HG03108 (cell line): ENCODE data around the gene CPED1.
"Not testable (repeated sequence)": the region's sequence is repeated elsewhere in the genome, so short reads cannot be mapped to it uniquely, and the experiment has no call there.

ENCODE experiments used
- ATAC-seq: cut with Tn5 transposase; IDR thresholded peaks from one replicate; pipeline ENCODE4 v1.9.1; 2021; ENCODE audit warnings: moderate library complexity; ENCODE audit not compliant: unreplicated experiment

Gene CPED1

DNA sequence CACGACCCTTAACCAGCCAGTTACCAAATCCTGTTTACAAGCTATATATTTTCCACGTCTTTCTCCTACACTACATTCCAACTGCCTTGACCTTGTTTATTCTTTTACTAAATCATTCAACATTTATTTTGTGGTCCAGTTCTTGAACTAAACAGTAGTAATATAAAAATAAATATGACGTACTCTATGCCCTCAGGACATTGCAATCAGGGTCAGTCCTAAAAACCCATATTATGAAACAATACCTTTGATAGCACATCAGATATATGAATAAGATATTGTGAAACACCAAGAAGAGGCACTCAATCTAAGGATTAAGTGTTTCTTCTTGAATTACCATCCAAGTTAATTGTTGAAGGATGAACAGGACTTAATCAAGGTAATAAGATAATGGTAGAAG lies 287.8 kb downstream of the CPED1 start:
- no peak for ATAC-seq

DNA sequence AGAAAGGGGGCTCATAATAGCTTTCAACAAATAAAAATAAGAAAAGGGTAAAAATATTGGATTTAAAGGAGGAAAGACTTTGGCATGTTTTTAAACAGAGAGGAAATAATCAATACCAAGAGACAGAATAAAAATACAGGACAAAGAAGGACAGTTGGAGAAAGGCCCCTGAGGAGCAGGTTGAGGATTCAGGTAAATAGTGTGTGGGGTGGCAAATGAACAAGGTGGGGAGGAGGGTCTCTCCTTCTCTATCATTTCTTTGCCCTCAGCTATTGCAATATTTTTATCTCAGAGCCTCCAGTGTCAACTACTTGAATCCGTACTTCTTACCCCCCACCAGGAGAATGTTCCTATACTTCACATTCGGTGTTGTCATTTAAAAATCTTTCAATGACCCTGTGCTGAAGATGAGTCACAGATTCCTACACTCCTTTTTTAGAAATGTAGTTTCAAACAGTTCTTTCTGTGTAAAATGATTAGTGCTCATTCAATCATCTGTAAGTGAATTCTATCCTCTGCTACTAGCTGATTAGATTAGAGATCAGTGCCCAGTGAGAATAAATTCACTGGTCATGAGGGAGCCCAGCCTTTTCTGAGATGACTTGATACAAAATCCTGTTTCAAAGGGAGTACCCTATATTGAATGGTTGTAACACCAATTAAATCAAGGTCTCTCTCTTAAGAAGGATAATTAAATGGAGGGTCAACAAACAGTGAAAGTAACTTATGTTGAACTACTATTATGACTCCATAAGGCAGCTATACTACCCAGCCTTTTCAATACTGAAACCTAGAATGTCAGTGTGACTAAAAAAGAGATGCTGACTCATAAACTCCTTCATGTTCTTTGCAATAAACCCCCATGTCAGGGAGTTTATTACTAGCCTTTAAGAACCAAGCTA lies 289.9 kb downstream of the CPED1 start:
- peak; percentile 100 for ATAC-seq

DNA sequence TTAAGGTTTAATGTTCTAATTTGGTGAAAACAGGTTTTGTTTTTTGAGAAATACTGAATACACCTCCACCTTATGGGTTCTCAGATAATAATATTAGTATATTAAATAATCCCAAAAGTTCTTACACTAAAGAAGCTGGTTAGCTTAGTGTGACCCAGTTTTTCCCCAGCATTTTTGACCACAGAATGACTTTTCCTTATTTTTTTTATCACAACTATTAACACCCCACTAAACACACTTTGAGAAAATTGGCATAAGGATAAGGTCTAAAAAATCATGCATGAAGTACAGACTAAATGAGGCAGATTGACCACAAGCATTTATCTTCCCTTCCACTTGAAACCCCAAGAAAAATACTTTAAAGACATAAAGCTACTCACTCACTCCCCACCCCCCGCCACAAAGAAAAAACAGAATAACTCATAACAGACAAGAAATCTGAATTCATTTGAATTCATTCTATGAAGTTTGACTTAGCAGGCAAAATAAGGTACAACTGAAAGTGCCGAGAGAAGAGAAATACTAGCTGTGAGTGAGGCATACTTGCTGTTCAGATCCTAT lies 290.6 kb downstream of the CPED1 start:
- ATAC-seq: no peak

DNA sequence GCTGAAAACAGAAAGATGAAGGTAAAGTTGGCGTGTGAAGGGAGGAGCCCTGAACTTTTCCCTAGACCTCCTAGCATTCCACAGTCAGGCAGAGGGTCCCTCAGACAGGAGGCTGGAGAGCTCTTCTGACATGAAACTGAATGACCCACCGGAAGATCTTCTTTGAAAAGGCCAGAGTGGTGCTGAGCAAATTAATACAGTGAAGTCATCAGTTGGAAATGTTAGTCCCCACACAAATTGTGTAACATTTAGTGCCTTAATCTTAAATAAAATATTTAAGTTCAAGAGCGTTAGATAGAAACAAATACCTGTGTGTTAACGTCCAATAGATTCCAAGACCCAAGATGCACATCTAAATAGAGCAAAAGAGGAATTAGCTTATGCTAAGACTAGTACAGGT lies 291.3 kb downstream of the CPED1 start:
- no peak for ATAC-seq

DNA sequence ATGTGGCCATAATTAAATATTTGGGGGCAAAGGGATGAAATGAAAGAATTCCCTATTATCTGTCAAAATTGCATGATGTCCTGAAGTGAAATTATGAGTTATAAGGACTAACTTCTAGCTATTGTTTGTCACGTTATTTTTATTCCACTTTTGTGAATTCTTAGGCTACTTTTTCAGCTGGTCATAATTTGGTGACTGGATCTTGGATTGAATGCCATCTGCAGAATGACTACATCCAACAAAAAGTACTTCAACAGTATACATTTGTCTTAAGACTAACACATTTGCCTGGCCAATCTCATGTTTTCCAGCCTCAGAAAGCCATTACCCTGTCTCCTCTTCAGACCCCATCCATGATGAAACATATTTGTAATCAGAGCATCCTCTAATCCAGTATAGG lies 292.1 kb downstream of the CPED1 start:
- ATAC-seq: no peak

DNA sequence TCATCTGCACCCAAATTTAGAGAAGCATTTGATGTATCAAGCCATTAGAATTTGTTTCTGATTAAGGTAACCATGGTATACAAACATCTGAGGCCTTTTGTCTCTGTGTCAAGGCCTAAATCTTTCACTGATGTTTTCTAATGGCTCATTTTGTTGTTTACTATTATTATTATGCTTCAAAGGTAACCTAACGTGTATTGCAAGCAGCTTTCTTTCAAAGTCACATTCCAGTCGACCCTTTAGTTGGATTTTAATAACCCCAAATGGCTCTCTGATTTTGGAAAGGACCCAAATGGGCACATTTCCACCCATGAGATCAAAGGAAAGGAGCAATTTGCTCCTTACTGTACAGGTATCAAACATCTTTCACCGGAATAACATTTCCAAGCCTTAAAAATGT lies 293.6 kb downstream of the CPED1 start:
- no peak for ATAC-seq

DNA sequence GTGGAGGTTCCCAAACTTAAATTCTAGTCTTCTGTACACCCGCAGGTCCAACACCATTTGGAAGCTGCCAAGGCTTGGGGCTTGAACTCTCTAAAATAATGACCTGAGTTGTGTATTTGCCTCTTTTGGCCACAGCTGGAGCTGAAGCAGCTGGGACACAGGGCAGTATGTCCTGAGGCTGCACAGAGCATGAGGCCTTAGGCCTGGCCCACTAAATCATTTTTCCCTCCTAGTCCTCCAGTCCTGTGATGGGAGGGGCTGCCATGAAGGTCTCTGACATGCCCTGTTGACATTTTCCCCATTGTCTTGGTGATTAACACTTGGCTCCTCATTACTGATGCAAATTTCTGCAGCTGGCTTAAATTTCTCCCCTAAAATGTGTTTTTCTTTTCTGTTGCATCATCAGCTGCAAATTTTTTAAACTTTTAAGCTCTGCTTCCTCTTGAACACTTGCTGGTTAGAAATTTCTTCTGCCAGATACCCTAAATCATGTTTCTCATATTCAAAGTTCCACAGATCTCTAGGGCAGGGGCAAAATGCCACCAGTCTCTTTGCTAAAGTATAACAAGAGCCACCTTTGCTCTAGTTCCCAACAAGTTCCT lies 296.7 kb downstream of the CPED1 start:
- no peak for ATAC-seq

DNA sequence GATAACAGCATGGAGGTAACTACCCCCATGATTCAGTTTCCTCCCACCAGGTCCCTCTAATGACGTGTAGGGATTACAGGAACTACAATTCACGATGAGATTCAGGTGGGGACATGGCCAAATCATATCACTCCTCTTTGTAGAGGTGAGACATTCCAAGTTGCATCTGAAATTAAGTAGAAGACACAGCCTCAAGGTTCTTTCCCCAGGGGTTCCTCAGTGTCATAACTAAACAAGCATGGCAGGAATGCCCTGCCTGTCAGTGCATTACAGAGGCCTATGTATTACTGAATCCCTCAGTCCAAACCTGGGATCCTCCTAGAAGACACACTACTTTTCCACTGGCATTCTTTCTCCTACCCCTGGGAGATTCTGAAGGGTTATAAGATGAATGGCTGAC lies 297.7 kb downstream of the CPED1 start:
- ATAC-seq: no peak

DNA sequence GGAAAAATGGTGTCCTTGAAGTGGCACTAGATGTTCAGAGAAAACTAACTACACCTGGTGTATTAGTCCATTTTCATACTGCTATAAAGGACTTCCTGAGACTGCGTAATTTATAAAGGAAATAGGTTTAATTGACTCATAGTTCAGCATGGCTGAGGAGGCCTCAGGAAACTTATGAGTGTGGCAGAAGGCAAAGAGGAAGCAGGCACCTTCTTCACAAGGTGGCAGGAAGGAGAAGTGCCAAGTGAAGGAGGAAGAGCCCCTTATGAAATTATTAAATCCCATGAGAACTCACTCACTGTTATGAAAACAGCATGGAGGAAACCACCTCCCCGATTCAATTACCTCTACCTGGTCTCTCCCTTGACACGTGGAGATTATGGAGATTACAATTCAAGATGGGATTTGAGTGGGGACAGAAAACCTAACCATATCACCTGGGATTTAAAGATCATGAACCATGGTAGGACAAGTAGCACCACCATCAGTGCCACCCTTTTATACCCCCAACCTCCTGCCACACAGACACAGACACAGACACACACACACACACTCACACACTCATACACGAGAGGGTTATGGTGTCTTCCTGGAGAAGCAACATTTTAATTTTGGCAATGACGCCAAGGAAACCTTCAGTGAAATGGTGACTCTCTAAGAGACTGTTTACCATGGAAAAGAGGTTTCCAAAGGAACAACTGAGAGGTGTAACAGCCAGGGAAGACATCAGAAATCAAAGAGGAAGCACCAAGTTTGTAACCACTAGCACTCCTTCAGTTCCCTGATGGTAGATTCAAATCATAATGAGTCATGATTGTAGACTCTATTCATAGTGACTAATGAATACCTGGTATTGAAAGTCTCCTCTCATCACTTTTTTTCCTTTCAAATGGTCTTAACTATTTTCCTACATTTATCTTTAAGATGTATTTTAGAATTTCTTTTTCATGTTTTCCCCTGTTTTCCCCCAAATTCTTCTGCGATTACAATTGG lies 298.5 kb downstream of the CPED1 start:
- ATAC-seq: no peak

DNA sequence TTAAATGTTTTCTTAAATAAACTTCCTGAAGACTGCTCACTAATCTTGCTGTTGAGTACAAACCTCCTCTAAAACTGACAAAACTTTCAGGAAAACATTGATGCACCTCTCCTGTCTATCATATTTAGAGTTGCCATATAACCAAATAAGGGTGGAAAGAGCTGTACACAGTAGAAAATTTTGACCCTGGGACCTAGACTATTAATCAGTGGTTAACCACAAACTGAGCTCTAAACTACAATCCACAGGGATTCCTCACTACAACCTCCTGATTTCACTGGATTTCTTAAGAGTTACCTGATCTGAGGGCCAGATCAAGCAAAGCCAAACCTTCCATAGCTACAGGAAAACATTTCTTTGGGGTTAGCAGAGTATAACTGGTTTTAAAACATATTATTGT lies 300.4 kb downstream of the CPED1 start:
- ATAC-seq: no peak

DNA sequence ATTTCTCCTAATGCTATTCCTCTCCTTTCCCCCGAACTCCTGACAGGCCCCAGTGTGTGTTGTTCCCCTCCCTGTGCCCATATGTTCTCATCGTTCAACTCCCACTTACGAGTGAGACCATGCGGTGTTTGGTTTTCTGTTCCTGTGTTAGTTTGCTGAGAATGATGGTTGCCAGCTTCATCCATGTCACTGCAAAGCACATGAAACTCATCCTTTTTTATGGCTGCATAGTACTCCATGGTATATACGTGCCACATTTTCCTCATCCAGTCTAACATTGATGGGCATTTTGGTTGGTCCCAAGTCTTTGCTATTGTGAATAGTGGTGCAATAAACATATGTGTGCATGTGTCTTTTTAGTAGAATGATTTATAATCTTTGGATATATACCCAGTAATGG lies 301.4 kb downstream of the CPED1 start:
- ATAC-seq: not testable (repeated sequence)

DNA sequence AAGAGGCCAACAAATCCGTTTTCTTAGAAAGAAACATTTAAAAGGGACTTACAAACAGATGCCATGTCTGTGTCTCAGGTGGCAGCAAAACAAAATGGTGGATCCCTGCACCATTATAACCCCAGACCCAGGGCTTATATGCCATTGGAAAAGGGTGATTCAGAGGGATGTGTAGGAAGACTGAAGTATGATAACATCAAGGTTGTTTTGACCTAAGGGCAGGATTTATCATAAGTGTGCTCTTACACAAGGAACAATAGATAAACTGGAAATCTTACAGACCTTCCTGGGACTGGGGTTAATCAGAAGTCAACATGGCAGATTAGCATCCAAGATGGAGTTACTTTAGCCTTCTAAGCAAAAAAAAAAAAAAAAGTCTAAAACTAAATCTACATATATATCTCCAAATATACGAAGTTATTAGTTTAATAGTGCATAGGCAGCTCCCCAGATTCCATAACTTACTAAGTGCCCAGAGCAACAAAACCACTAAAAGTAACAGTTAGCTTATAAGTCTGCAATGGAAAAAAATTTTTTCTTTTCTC lies 306.0 kb downstream of the CPED1 start:
- ATAC-seq: no peak

DNA sequence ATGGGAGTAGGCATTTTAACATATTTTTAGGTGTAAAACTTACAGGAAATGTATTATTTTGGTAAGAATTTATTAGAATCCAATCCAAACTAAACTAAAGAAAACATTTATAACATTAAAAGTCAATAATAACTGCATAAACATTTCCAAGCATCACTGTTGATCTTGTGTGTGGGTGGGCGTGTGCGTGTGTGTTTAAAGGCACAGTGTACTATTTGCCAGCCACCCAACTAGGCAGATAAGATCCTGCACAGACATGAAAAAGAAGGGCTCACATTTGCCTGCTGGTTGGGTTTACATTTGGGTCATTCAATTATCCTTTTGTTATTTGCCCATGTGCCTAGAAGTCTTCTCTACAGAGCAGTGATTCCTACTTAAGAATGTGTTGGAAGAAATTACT lies 309.3 kb downstream of the CPED1 start:
- no peak for ATAC-seq

DNA sequence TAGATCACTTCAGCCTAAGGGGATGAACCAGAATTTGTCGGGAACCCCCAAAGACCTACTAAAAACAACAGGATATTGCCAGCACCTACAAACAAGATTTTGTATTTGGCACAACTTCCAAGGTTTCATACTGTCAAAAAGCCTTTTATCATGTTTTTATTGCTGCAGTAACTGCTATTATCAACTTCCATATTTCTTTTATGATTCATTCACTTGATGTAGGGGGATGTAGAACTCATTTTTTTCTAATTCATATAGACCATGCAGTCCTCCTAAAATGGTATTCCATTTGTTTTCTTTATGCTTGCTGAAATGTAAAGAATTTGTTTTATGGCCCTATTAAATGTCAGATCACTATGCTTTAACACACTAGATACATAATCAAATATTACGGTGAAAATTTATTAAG lies 310.3 kb downstream of the CPED1 start:
- ATAC-seq: no peak

DNA sequence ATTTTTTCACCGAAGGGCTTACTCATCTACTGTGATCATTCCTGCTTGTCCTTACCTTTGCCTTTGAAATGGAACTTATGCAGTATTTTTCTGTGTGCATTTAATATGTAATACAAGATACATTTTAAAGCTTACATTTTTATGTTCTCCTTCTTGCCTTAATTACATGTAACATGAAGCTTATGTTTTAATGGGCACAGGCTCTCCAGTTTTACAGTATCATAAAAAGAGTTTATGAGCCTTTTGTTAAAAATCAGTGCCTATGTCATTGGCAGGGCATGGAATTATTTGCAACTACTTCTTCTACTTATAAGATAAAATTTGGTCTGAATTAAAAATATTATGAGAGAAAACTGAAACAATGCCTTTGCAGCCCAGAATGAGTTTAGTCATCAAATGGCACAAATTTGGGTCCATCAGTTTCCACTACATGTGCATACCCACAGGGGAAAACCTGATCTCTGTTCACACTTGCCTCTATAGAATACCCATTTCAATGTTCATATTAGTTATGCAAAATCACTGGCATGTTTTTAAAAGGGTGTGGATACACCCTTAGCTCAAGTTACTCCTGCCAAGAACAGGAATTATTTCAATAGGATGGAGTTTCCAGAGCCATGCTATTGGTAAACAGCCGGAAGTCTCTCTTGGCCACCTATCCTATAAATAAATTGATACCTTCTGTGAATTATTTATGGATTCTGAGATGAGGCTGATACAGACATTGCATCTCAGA lies 312.3 kb downstream of the CPED1 start:
- ATAC-seq: no peak

DNA sequence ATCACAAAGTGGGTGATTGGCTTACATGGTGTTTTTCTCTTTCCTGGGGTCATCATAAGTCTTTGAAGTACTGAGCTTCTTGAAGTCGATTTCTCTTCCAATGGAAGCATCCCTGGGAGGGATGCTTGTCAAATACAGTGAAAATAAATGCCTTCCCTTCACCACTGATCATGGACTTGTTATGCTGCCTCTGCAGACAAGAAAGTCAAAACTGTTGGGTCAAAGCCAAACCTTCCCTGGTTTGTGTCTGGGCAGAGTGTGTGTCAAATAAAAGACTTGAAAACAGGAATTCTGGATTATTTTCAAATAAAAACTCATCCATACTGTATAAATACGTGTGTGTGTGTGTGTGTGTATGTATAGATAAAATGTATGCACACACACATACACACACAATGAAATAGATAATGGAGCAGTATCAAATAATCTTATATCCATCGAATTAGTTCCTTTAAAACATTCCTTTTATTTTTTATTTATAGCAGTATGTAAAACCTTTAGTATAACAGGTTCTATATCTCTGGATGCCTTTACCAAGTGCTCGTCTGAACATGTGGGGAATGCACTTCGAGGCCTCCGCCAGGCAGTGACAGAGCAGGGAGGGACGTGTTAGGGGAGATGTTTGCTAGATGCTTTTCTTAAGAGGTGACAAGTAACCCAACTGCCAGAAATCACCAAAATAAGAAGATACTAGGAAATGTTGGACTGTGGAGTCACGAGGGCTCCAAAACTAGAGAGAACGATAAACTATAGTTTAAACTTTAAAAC lies 313.1 kb downstream of the CPED1 start:
- ATAC-seq: no peak

DNA sequence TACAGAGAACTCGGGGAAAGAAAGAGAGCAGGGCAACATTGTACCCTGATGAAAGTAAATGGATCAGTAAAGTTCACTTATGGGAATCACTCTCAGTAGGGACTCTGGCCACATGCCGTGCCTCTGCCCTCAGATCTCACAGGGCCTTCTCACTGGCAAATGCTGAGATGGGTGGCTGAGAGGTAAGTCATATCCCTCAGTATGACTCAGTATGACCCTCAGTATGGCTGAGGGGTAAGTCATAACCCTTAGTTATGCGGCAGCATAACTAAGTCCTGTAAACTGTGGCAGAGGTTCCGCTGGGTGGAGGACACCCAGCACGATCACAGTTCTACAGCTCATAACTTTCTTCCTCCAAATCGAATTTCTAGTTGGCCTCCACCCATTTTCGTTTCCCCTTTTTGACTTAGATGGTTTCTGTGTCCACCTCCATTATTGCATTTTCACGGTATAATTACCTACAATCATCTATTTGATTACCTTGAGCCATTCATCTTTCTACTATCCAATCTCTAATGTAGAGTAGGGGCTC lies 313.8 kb downstream of the CPED1 start:
- ATAC-seq: peak; percentile 96

DNA sequence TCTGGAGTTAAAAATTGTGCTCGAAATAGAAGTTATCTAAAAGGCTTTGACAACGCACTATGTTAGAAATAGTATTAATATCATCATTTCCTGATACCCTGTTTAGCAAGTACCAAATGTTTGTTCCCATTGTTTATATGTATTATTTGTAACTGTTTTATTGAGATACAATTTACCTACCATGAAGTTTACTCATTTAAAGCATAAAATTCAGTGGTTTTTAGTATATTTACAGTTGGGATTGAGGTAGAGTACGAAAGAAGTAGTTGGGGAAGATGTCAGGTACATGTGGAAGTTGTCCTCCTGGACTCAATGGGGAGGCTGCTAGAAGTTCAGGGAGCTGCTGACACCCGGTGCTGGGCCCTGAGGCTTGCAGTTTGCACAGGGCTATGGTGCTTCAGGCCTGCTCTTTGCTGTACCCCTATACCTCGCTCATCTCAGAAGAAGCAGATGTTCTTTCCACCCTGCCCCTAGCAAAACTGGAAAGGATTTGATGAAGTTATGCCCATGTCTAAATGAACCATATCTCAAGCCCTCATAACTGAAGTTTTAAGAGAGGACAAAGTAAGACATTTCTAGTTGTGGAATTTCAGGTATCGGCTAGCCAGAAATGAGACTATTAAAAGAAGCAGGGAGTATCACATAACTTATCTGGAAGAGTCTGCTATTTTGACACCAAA lies 315.1 kb downstream of the CPED1 start:
- no peak for ATAC-seq
